Stimulated activated CD8-positive, alpha-beta memory T cell treated with anti-CD3 and anti-CD28 coated beads, Interleukin-7, amount 100 ng/mL, for 24 hours (primary cell): ENCODE results near the gene ASH1L.
"Not testable (repeated sequence)": the region's sequence is repeated elsewhere in the genome, so short reads cannot be mapped to it uniquely, and the experiment has no call there.

Experiments
- DNase-seq: peaks from one replicate; pipeline ENCODE4 v3.0.0-alpha.2; 2020; ENCODE audit warnings: low read depth

ASH1L gene

GRCh38 chr1:155433831-155434389, 128.7 kb downstream of the ASH1L start:
- not testable (repeated sequence) for DNase-seq

- DNase-seq, result not testable (repeated sequence)
These were observed 129.3 kb downstream of the ASH1L start for GRCh38 chr1:155433128-155433830.

GRCh38 chr1:155424091-155424490, 138.5 kb downstream of the ASH1L start:
- DNase-seq, result no peak

- DNase-seq, result no peak
These were observed 141.8 kb downstream of the ASH1L start for GRCh38 chr1:155420788-155421187.

GRCh38 chr1:155411840-155412239, 150.8 kb downstream of the ASH1L start:
- not testable (repeated sequence) for DNase-seq

GRCh38 chr1:155410931-155411330, 151.7 kb downstream of the ASH1L start:
- DNase-seq, result no peak

- no peak for DNase-seq
These were observed 165.6 kb downstream of the ASH1L start for GRCh38 chr1:155396874-155397476.

- no peak for DNase-seq
These were observed 169.6 kb downstream of the ASH1L start for GRCh38 chr1:155392898-155393411.

- DNase-seq, result no peak
These were observed 172.8 kb downstream of the ASH1L start for GRCh38 chr1:155389826-155390225.

- not testable (repeated sequence) for DNase-seq
These were observed 176.8 kb downstream of the ASH1L start for GRCh38 chr1:155385836-155386235.

GRCh38 chr1:155383406-155383805, 179.2 kb downstream of the ASH1L start:
- no peak for DNase-seq

GRCh38 chr1:155379631-155380090, 182.9 kb downstream of the ASH1L start:
- DNase-seq, result no peak

GRCh38 chr1:155379180-155379579, 183.4 kb downstream of the ASH1L start:
- no peak for DNase-seq

GRCh38 chr1:155360051-155360450, 202.6 kb downstream of the ASH1L start:
- DNase-seq, result no peak

GRCh38 chr1:155352631-155353030, 210.0 kb downstream of the ASH1L start:
- DNase-seq, result no peak

GRCh38 chr1:155342842-155343241, 219.8 kb downstream of the ASH1L start:
- no peak for DNase-seq

- DNase-seq, result no peak
These were observed 223.0 kb downstream of the ASH1L start for GRCh38 chr1:155339515-155340097.

GRCh38 chr1:155334962-155335361, 227.6 kb downstream of the ASH1L start:
- no peak for DNase-seq

GRCh38 chr1:155329980-155330598, 232.5 kb downstream of the ASH1L start:
- no peak for DNase-seq

GRCh38 chr1:155328856-155329255, 233.7 kb downstream of the ASH1L start:
- DNase-seq, result not testable (repeated sequence)

GRCh38 chr1:155327981-155328380, 234.6 kb downstream of the ASH1L start:
- no peak for DNase-seq

GRCh38 chr1:155326631-155327037, 236.0 kb downstream of the ASH1L start:
- no peak for DNase-seq
